Activated naive CD4-positive, alpha-beta T cell treated with anti-CD3 and anti-CD28 coated beads, Interleukin-2, amount 50 U/mL, for 72 hours (primary cell): ENCODE data around the gene U2AF2. TPM values are rescaled to one million over a fixed set of nuclear protein-coding genes. Genes with fewer than 3 reads are reported as not detected.

Source experiments
- ATAC-seq, 2 donors: fragments of 150-1000 bp; cut with Tn5 transposase; 2 replicates each; pipeline ENCODE4 v1.10.0; 2021; ENCODE audit warnings: mild to moderate bottlenecking in 2 of 2, moderate library complexity in 2 of 2
- DNase-seq, 2 donors: peaks; one replicate each; pipeline ENCODE4 v3.0.0; 2021 to 2022; ENCODE audit warnings: low spot score in 2 of 2
- H3K27ac Mint-ChIP-seq, 2 donors: one replicate each; pipeline ENCODE4 v1.8.0; 2022; ENCODE audit warnings: mild to moderate bottlenecking in 2 of 2, mixed read lengths in 2 of 2
- H3K36me3 Mint-ChIP-seq, 2 donors: one replicate each; pipeline ENCODE4 v1.8.0; 2022; ENCODE audit warnings: mixed read lengths in 2 of 2
- H3K9me3 Mint-ChIP-seq, 2 donors: one replicate each; pipeline ENCODE4 v1.8.0; 2022; ENCODE audit warnings: mixed read lengths in 2 of 2
- total RNA-seq, 2 donors: library from RNA; stranded (reverse); gene quantifications; one replicate each; pipeline ENCODE4 v1.2.3, GENCODE V29; 2022

The U2AF2 gene
- 100 to 1,000 TPM; 270 to 312 TPM for total RNA-seq

GRCh38 chr19:55654868-55655647 lies at the start of gene U2AF2:
U2AF2 (plus strand) TSS chr19:55655035; CDS start chr19:55655105, 70 bp downstream.
- Mint-ChIP-seq H3K9me3 (no peaks in the 10 kb centered on the region), H3K27ac (peak within 1 kb of the TSS; percentile 99 to 100), H3K36me3 (peaks cover 35 to 36% of the 10 kb centered on the region in 2 donors)
- DNase-seq (peak; percentile 94), ATAC-seq (peak; percentile 58 to 64)

- no peaks in the 10 kb centered on the region for H3K9me3 Mint-ChIP-seq
- peak overlapping the region; percentile 90 to 94 for H3K27ac Mint-ChIP-seq
- peaks cover 23 to 27% of the 10 kb centered on the region in 2 donors for H3K36me3 Mint-ChIP-seq
- DNase-seq (peak; percentile 98 to 99), ATAC-seq (peak; percentile 79 to 88)
Measured at GRCh38 chr19:55605207-55605636, 49.6 kb upstream of the U2AF2 start.

GRCh38 chr19:55605637-55606470 lies 49.0 kb upstream of the U2AF2 start, which contains the start of gene ZNF865:
ZNF865 (plus strand) TSS chr19:55605647; CDS start chr19:55613619, 7,972 bp downstream.
- DNase-seq: peak; percentile 57 to 76
- H3K9me3 Mint-ChIP-seq: no peaks in the 10 kb centered on the region
- ATAC-seq: peak; percentile 29 to 57
- peak within 1 kb of the TSS; percentile 90 to 96 for H3K27ac Mint-ChIP-seq
- peaks cover 22 to 27% of the 10 kb centered on the region in 2 donors for H3K36me3 Mint-ChIP-seq

DNA sequence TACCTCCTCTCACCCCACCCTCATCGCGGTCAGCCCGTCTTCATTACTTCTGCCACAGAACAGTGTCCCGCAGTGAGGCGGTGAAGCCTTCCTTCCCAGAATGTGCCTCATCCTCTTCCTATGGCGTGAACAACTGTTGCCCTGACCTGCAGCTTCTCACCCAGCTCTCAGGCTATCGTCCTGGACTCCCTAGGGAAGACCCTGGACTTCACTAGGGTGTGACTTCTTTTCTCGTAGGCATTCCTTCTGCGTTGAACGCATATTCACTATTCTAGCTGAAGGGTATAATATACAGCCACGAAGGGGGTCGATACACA lies 48.4 kb upstream of the U2AF2 start:
- ATAC-seq (no peak), DNase-seq (no peak)
- Mint-ChIP-seq H3K27ac (peak overlapping the region; percentile 90 to 96), H3K9me3 (no peaks in the 10 kb centered on the region), H3K36me3 (peaks cover 16 to 27% of the 10 kb centered on the region in 2 donors)

DNA sequence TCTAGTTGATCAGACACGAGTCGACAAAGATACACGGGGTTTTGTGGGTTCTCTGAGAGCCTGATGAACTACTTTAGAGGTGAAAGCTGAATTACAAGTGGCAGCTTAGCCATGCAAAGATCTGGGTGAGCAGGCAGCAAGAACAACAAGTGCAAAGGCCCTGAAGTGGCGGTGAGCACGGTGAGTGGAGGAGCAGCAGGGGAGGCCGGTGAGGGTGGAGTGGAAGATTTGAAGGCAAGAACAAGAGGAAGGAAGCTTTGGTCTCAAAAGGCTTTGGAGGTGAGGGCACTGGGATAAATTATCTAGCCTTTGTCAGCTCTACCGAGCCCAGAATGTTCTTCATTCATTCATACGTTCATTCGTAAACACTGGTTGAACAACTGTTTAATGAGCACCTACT lies 48.0 kb upstream of the U2AF2 start:
- H3K27ac Mint-ChIP-seq: peak overlapping the region; percentile 90 to 96
- peaks cover 15 to 27% of the 10 kb centered on the region in 2 donors for H3K36me3 Mint-ChIP-seq
- ATAC-seq (no peak), DNase-seq (no peak)
- no peaks in the 10 kb centered on the region for H3K9me3 Mint-ChIP-seq

DNA sequence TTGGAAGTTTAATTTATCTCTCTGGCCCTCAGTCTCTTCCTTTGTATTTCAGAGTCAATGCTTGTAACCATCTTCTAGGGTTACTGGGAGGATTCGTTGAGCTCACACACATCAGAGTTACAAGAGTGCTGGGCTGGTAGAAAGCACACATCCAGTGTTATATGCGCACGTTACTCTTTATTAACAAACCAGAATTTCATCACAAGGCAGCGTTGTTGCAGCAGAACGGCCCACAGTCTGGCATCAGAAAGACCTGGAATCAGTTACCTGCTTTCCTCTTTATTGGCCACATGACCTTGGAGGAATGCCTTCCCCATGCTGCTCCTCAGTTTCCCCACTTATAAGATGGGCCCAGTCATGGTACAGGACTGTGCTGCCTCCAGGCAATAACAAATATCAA lies 45.5 kb upstream of the U2AF2 start:
- ATAC-seq (no peak), DNase-seq (no peak)
- peaks cover 15 to 19% of the 10 kb centered on the region in 2 donors for H3K36me3 Mint-ChIP-seq
- H3K27ac Mint-ChIP-seq: no peak overlapping the region
- H3K9me3 Mint-ChIP-seq: no peaks in the 10 kb centered on the region

DNA sequence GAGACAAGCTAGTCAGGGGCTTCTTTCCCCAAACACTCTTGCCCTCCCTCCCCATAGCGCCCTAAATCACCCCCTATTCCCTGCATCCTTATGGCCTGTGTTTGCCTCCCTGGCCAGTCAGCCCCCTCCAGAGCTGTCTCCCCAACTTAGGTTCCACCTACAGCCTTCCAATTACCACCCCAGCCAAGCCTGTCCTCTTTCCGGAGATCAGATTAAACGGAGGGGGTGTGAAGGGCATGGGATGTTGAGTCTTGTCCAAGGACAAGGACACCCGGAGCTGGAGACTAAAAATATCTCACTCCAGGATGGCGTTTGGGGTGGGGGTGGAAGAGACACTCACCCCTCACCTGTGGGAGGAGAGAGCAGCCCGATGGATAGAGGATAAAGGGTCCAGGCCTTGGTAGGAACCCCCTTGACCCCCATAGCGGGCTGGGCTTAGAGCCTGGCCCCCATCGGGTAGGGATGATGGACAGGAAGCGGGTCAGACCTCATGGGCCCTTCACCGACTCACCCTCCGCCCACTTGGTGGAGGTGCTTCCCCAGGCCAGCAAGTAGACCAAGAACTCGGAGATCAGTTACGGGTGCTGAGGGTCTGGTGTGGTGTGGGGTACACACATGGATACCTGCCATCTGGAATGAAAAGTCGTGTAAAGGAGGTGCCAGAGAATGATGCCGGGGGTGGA lies 43.4 kb upstream of the U2AF2 start:
- Mint-ChIP-seq H3K9me3 (no peaks in the 10 kb centered on the region), H3K36me3 (peaks cover 8 to 12% of the 10 kb centered on the region in 2 donors), H3K27ac (peak overlapping the region in 1 of 2 donors; percentile 31)
- DNase-seq: no peak
- no peak for ATAC-seq

DNA sequence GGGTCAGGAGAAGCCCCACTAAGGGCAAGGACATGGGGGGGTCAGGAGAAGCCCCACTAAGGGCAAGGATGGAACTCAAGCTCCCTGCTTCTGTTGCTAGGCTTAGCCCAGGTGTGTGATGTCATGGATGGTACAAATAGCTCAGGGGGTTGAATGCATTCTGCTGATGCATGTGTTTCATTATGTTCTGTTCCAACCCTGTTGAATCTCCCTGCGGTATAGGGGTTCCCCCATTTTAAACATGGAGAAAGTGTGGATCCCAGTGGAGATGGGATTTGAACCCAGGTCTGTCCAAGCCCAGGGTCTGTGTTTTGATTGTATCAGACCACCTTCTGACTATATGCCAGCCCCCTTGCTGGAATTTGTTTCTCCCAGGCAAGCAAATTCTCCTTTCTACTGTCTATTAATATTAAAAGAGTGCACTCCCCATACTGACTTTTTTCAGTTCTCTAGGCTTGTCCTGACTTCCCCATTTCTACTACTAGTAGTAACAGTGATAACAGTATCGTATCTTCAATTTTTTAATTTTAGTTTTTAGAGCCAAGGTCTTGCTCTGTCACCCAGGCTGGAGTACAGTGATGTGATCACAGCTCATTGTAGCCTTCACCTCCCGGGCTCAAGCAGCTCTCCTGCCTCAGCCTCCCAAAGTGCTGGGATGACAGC lies 42.7 kb upstream of the U2AF2 start:
- DNase-seq: no peak
- H3K36me3 Mint-ChIP-seq: peaks cover 4 to 6% of the 10 kb centered on the region in 2 donors
- no peak for ATAC-seq
- H3K9me3 Mint-ChIP-seq: no peaks in the 10 kb centered on the region
- H3K27ac Mint-ChIP-seq: peak overlapping the region in 1 of 2 donors; percentile 31

GRCh38 chr19:55613396-55613795 lies 41.4 kb upstream of the U2AF2 start:
- H3K9me3 Mint-ChIP-seq: no peaks in the 10 kb centered on the region
- H3K36me3 Mint-ChIP-seq: peaks cover 4 to 13% of the 10 kb centered on the region in 2 donors
- ATAC-seq: no peak
- H3K27ac Mint-ChIP-seq: no peak overlapping the region
- no peak for DNase-seq

- ATAC-seq: no peak
- Mint-ChIP-seq H3K27ac (no peak overlapping the region), H3K9me3 (no peaks in the 10 kb centered on the region), H3K36me3 (peaks cover 4 to 13% of the 10 kb centered on the region in 2 donors)
- no peak for DNase-seq
Measured at GRCh38 chr19:55613930-55614710, 40.7 kb upstream of the U2AF2 start.

- H3K36me3 Mint-ChIP-seq: peaks cover 2 to 10% of the 10 kb centered on the region in 2 donors
- DNase-seq (no peak), ATAC-seq (no peak)
- H3K9me3 Mint-ChIP-seq: no peaks in the 10 kb centered on the region
- H3K27ac Mint-ChIP-seq: no peak overlapping the region
Measured at GRCh38 chr19:55614711-55615542, 39.9 kb upstream of the U2AF2 start.

- no peak for DNase-seq
- Mint-ChIP-seq H3K36me3 (peaks cover 0 to 7% of the 10 kb centered on the region in 2 donors), H3K9me3 (no peaks in the 10 kb centered on the region), H3K27ac (no peak overlapping the region)
- ATAC-seq: no peak
Measured at GRCh38 chr19:55615543-55616394, 39.1 kb upstream of the U2AF2 start.

GRCh38 chr19:55616395-55616875 lies 38.4 kb upstream of the U2AF2 start:
- ATAC-seq (no peak), DNase-seq (no peak)
- Mint-ChIP-seq H3K9me3 (no peaks in the 10 kb centered on the region), H3K27ac (no peak overlapping the region), H3K36me3 (peaks cover 0 to 7% of the 10 kb centered on the region in 2 donors)

DNA sequence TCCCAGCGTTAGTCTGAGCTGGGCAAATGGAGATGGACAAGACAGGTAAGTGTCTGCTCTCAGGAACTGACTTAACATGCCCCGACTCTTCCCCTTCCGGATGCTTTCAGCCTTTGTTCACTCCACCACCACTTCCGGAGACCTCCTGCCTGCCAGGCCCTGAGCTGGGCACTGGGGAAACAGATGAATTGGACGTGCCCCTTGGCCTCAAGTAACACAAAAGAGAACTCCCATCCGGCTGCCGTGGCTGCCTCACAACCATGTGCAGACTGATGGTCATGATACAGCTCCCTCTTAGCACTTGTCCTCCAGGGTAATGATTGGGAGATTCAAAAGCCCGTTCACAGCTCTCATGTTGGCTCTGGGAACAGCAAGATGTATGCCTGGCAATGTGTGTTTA lies 37.4 kb upstream of the U2AF2 start:
- no peaks in the 10 kb centered on the region for H3K9me3 Mint-ChIP-seq
- peaks cover 0 to 7% of the 10 kb centered on the region in 2 donors for H3K36me3 Mint-ChIP-seq
- H3K27ac Mint-ChIP-seq: no peak overlapping the region
- no peak for ATAC-seq
- DNase-seq: no peak
